Measurements from ENCODE around the gene FCN3.
"Not testable (repeated sequence)": the region's sequence is repeated elsewhere in the genome, so short reads cannot be mapped to it uniquely, and the experiment has no call there.

Gene FCN3

GRCh38 chr1:27398405-27399149, 24.0 kb upstream of the FCN3 start:
- no peak for DNase-seq

- DNase-seq = no peak
These were observed 23.1 kb upstream of the FCN3 start for GRCh38 chr1:27397749-27398148.

- DNase-seq = no peak
These were observed 22.5 kb upstream of the FCN3 start for GRCh38 chr1:27397110-27397509.

GRCh38 chr1:27395441-27396195, 21.0 kb upstream of the FCN3 start:
- peak; percentile 82 for DNase-seq

- no peak for DNase-seq
These were observed 20.3 kb upstream of the FCN3 start for GRCh38 chr1:27394925-27395324.

GRCh38 chr1:27394282-27394658, 19.6 kb upstream of the FCN3 start:
- no peak for DNase-seq

GRCh38 chr1:27393641-27394281, 19.1 kb upstream of the FCN3 start:
- no peak for DNase-seq

GRCh38 chr1:27392778-27393635, 18.4 kb upstream of the FCN3 start:
- DNase-seq = no peak

- DNase-seq = peak; percentile 93
These were observed 17.6 kb upstream of the FCN3 start, which contains the start of gene GPR3 for GRCh38 chr1:27392096-27392777. TSS of gene GPR3 (plus strand) at chr1:27392622. CDS start at chr1:27393799, 1,177 bp downstream.

GRCh38 chr1:27391511-27392095, 17.0 kb upstream of the FCN3 start:
- peak; percentile 68 for DNase-seq

GRCh38 chr1:27388337-27389005, 13.8 kb upstream of the FCN3 start:
- no peak for DNase-seq

GRCh38 chr1:27384797-27385196, 10.2 kb upstream of the FCN3 start:
- not testable (repeated sequence) for DNase-seq

- DNase-seq = no peak
These were observed 9.0 kb upstream of the FCN3 start for GRCh38 chr1:27383661-27384060.

- DNase-seq = no peak
These were observed 8.5 kb upstream of the FCN3 start, which contains the start of gene CD164L2 for GRCh38 chr1:27383039-27383605. TSS of gene CD164L2 (minus strand) at chr1:27383333. CDS start at chr1:27383239, 94 bp downstream.

GRCh38 chr1:27381969-27382762, 7.5 kb upstream of the FCN3 start:
- no peak for DNase-seq

GRCh38 chr1:27380766-27381733, 6.4 kb upstream of the FCN3 start:
- no peak for DNase-seq

GRCh38 chr1:27380224-27380623, 5.6 kb upstream of the FCN3 start:
- no peak for DNase-seq

GRCh38 chr1:27379564-27380122, 5.0 kb upstream of the FCN3 start:
- no peak for DNase-seq

All from left hindlimb (tissue), 1 donor.